Measurements from ENCODE around the gene HDGFL3.

HDGFL3 gene

DNA sequence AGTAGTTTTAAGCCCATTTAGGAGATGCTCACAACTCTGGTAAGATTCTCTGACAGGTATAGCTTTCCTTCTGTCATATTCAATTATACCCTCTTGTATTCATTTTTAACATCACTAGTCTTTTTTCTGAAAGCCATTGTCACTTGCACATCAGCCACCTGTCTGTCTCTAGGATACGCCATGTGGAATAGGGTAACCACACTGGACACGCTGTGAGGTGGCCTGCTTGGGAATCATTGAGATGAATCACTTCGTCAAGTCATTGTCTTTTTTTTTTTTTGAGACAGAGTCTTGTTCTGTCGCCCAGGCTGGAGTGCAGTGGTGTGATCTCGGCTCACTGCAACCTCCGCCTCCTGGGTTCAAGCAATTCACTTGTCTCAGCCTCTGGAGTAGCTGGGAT lies 92.8 kb downstream of the HDGFL3 start:
- CTCF ChIA-PET = no interaction called here
- no peaks in the 10 kb centered on the region for H3K9me3 ChIP-seq (ENCODE audit: control insufficient read depth, insufficient read depth, low read depth, low read length)

DNA sequence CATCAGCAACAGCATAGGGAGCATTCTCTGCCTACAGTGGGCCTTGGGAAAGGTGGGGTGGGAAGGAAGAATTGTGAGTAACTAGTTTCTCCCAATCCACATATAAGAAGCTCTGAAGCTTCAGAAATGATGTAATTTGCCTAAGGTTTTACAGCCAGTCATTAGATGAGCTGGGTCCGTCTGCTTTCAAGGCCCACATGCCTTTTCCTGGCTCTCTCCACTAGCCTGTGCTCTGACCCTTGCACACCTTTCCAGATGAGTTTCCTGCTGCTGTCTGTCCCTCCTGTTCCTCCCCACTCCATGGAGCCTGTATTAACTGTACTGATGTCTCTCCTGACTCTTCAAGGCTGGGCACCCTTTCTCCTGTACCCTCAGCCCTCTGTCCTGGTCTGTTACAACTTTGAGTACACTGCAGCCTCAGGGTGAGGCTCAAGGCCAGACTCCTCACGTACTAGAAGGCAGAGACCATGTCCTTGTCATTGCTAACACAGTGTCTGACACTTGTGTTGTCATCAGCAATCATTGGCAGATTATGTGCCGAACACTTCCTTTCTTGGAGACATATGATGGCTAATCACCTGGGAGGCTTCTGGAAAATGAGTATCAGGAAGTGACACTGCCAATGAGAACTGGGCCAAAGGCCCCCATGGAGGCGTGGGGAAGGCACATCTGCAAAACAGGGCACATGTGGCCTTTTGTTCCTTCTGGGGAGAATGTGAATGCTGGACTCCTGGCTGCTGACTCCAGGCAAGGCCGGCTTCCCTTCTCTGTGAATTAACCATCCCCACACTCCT lies 93.5 kb downstream of the HDGFL3 start:
- no peaks in the 10 kb centered on the region for H3K4me1 ChIP-seq (ENCODE audit: control insufficient read depth, insufficient read depth, low read length)
- ChIA-PET POLR2A (no interaction called here), CTCF (interaction anchor here (0.6 kb wide), 1 partner anchor 26 kb away, joined by 4 read pairs; no protein-coding TSS in a partner anchor)
- H3K27ac ChIP-seq (ENCODE audit: extremely low read depth, low read depth, low read length) = no peak overlapping the region
- no peak overlapping the region for H3K4me3 ChIP-seq (ENCODE audit: low read depth, low read length)
- no peaks in the 10 kb centered on the region for H3K9me3 ChIP-seq (ENCODE audit: control insufficient read depth, insufficient read depth, low read depth, low read length)
- peaks cover 0 to 4% of the 10 kb centered on the region in 2 experiments; a peak in 1 of 3 replicates for H3K36me3 ChIP-seq (ENCODE audit: control insufficient read depth in 2 of 2, insufficient read depth in 1 of 2, low read length in 2 of 2)
- TF ChIP-seq SP7 (tag by site-specific recombination; IDR thresholded peaks at IDR 0.05) (no peak), BCL11A (tag by site-specific recombination; IDR thresholded peaks at IDR 0.05; ENCODE audit: low read depth) (no peak), ZNF280C (tag by site-specific recombination; IDR thresholded peaks at IDR 0.05) (no peak), ZNF132 (tag by site-specific recombination; IDR thresholded peaks at IDR 0.05; ENCODE audit: borderline replicate concordance) (no peak), ZNF266 (tag by site-specific recombination; IDR thresholded peaks at IDR 0.05; ENCODE audit: low read depth) (no peak), ZNF175 (tag by site-specific recombination; IDR thresholded peaks at IDR 0.05) (no peak), ZNF596 (tag by site-specific recombination; IDR thresholded peaks at IDR 0.05) (no peak), ZNF701 (tag by site-specific recombination; IDR thresholded peaks at IDR 0.05) (no peak), ZNF571 (tag by site-specific recombination; IDR thresholded peaks at IDR 0.05) (no peak), ZNF138 (tag by site-specific recombination; IDR thresholded peaks at IDR 0.05; ENCODE audit: borderline replicate concordance) (no peak)
- TF ChIP-seq, protein P1, sequence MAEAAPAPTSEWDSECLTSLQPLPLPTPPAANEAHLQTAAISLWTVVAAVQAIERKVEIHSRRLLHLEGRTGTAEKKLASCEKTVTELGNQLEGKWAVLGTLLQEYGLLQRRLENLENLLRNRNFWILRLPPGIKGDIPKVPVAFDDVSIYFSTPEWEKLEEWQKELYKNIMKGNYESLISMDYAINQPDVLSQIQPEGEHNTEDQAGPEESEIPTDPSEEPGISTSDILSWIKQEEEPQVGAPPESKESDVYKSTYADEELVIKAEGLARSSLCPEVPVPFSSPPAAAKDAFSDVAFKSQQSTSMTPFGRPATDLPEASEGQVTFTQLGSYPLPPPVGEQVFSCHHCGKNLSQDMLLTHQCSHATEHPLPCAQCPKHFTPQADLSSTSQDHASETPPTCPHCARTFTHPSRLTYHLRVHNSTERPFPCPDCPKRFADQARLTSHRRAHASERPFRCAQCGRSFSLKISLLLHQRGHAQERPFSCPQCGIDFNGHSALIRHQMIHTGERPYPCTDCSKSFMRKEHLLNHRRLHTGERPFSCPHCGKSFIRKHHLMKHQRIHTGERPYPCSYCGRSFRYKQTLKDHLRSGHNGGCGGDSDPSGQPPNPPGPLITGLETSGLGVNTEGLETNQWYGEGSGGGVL (tag by site-specific recombination; IDR thresholded peaks at IDR 0.05) = no peak

More for the DNA sequence above, 92.8 kb downstream of the HDGFL3 start:
- H3K4me3 ChIP-seq (ENCODE audit: low read depth, low read length) = no peak overlapping the region
- no peaks in the 10 kb centered on the region for H3K4me1 ChIP-seq (ENCODE audit: control insufficient read depth, insufficient read depth, low read length)
- H3K27ac ChIP-seq (ENCODE audit: extremely low read depth, low read depth, low read length) = no peak overlapping the region
- POLR2A ChIA-PET = no interaction called here
- peaks cover 0 to 4% of the 10 kb centered on the region in 2 experiments; a peak in 1 of 3 replicates for H3K36me3 ChIP-seq (ENCODE audit: control insufficient read depth in 2 of 2, insufficient read depth in 1 of 2, low read length in 2 of 2)
- TF ChIP-seq ZNF23 (tag by site-specific recombination; IDR thresholded peaks at IDR 0.05; ENCODE audit: borderline replicate concordance) = no peak
- no peak for TF ChIP-seq ZNF133 (tag by site-specific recombination; IDR thresholded peaks at IDR 0.05)
- TF ChIP-seq, protein P2, sequence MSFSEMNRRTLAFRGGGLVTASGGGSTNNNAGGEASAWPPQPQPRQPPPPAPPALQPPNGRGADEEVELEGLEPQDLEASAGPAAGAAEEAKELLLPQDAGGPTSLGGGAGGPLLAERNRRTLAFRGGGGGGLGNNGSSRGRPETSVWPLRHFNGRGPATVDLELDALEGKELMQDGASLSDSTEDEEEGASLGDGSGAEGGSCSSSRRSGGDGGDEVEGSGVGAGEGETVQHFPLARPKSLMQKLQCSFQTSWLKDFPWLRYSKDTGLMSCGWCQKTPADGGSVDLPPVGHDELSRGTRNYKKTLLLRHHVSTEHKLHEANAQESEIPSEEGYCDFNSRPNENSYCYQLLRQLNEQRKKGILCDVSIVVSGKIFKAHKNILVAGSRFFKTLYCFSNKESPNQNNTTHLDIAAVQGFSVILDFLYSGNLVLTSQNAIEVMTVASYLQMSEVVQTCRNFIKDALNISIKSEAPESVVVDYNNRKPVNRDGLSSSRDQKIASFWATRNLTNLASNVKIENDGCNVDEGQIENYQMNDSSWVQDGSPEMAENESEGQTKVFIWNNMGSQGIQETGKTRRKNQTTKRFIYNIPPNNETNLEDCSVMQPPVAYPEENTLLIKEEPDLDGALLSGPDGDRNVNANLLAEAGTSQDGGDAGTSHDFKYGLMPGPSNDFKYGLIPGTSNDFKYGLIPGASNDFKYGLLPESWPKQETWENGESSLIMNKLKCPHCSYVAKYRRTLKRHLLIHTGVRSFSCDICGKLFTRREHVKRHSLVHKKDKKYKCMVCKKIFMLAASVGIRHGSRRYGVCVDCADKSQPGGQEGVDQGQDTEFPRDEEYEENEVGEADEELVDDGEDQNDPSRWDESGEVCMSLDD (tag by site-specific recombination; IDR thresholded peaks at IDR 0.05) = no peak
- no peak for TF ChIP-seq ZNF501 (tag by site-specific recombination; IDR thresholded peaks at IDR 0.05)
- TF ChIP-seq GFI1B (tag by site-specific recombination; IDR thresholded peaks at IDR 0.05) = no peak
- TF ChIP-seq ZNF155 (tag by site-specific recombination; IDR thresholded peaks at IDR 0.05) = no peak
- no peak for TF ChIP-seq ZNF391 (tag by site-specific recombination; IDR thresholded peaks at IDR 0.05; ENCODE audit: borderline replicate concordance, low read depth)
- TF ChIP-seq RBAK (tag by site-specific recombination; IDR thresholded peaks at IDR 0.05) = no peak
- TF ChIP-seq GLI4 (tag by site-specific recombination; IDR thresholded peaks at IDR 0.05) = no peak
- no peak for TF ChIP-seq ZBTB49 (tag by site-specific recombination; IDR thresholded peaks at IDR 0.05; ENCODE audit: low read depth)
- TF ChIP-seq ZNF354C (tag by site-specific recombination; IDR thresholded peaks at IDR 0.05; ENCODE audit: borderline replicate concordance, low read depth) = no peak
- TF ChIP-seq ZNF146 (tag by site-specific recombination; IDR thresholded peaks at IDR 0.05) = no peak
- TF ChIP-seq ZNF521 (tag by site-specific recombination; IDR thresholded peaks at IDR 0.05) = no peak
- TF ChIP-seq, protein P3, sequence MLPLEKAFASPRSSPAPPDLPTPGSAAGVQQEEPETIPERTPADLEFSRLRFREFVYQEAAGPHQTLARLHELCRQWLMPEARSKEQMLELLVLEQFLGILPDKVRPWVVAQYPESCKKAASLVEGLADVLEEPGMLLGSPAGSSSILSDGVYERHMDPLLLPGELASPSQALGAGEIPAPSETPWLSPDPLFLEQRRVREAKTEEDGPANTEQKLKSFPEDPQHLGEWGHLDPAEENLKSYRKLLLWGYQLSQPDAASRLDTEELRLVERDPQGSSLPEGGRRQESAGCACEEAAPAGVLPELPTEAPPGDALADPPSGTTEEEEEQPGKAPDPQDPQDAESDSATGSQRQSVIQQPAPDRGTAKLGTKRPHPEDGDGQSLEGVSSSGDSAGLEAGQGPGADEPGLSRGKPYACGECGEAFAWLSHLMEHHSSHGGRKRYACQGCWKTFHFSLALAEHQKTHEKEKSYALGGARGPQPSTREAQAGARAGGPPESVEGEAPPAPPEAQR (tag by site-specific recombination; IDR thresholded peaks at IDR 0.05) = no peak
- no peak for TF ChIP-seq KLF1 (tag by site-specific recombination; IDR thresholded peaks at IDR 0.05)
